Endothelial cell of coronary artery (primary cell): ENCODE measurements around the gene NKX1-1. TPM values are rescaled to one million over a fixed set of nuclear protein-coding genes. Genes with fewer than 3 reads are reported as not detected.

Experiments used
- total RNA-seq: library from RNA; depleted of rRNA; stranded (reverse); fragments of >200 nt; gene quantifications from 2 replicates; pipeline ENCODE4 v1.2.3, GENCODE V29; 2014

Gene NKX1-1
- total RNA-seq: not detected in 2 replicates

DNA sequence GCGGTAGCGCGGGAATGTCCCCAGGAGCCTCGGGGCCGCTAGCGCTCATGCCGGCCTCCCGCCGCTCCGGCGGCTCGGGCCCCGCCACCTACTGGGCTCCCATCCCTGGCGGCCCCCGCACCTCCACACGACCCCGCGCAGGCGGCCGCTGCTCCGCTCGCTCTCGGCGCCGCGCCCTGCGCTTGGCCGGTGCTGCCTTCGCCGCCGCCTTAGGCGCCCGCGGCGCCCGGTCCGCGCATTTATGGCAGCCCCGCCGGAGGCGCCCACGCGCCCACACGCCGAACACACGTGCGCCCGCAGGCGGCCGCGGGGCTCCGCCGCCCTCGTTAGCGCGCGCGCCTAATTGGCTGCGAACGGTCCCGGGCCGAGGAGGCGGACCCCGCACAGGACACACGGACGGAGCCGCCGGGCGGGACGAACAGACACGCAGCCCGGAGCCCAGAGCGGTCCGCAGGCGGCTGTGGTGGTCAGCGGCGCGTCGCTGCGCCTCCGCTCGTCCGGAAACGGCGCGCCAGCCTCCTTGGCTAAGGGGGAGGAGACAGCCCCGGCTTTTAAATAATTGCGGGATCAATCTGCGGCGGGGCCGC lies at the start of gene NKX1-1:
TSS of gene NKX1-1 (minus strand) at position 49 of the 587 bp plus-strand sequence. CDS start at position 49, 0 bp downstream.

Other genes starting within 250 kb of the NKX1-1 start
- 0.09 and 1.6 TPM in 2 replicates for gene SPON2, start 233.9 kb downstream of the NKX1-1 start, total RNA-seq
- gene CTBP1, start 157.3 kb downstream of the NKX1-1 start, total RNA-seq: 199 and 210 TPM in 2 replicates
- 63.3 and 69.7 TPM in 2 replicates for gene MAEA, start 116.6 kb downstream of the NKX1-1 start, total RNA-seq
- 3.1 and 6.6 TPM in 2 replicates for gene UVSSA, start 59.2 kb downstream of the NKX1-1 start, total RNA-seq